CD4-positive, alpha-beta T cell (primary cell): ENCODE results near the gene ABCC6. TPM values are rescaled to one million over a fixed set of nuclear protein-coding genes. Genes with fewer than 3 reads are reported as not detected.

Experiments used
- ATAC-seq: fragments of 200-7000 bp; cut with Tn5 transposase; one replicate; pipeline ENCODE4 v1.10.0; 2022; ENCODE audit warnings: mild to moderate bottlenecking; ENCODE audit not compliant: poor library complexity
- CTCF ChIA-PET: fragments of 350-600 bp; sonication (Branson Sonifier 250); formaldehyde crosslinking; loops from one replicate; lab custom pipeline; 2021; ENCODE audit warnings: antibody characterized with exemption, inconsistent platforms; lab: Charles Lee
- POLR2A ChIA-PET: fragments of 350-600 bp; sonication (Branson Sonifier 250); formaldehyde crosslinking; loops from one replicate; lab custom pipeline; 2021; ENCODE audit warnings: antibody characterized with exemption, inconsistent platforms; lab: Charles Lee
- DNase-seq, 14 experiments: peaks; one replicate each; pipeline ENCODE4 v3.0.0-alpha.2; 2013 to 2020; ENCODE audit warnings: mixed read lengths in 2 of 14
- H3K27ac ChIP-seq, 2 donors: one replicate each; pipeline versions ENCODE4 v1.5.1 to v1.7.0; 2013; ENCODE audit warnings: low read length in 2 of 2, low read depth in 1 of 2, mild to moderate bottlenecking in 1 of 2
- H3K27me3 ChIP-seq, 2 experiments: 1 replicate in 1 of 2; 2 replicates in 1 of 2; pipeline versions ENCODE4 v1.6.1 to v1.7.0; 2013; ENCODE audit warnings: low read length in 2 of 2, control low read depth in 1 of 2, mild to moderate bottlenecking in 1 of 2, moderate library complexity in 1 of 2; ENCODE audit not compliant: insufficient read depth in 2 of 2, control insufficient read depth in 1 of 2
- H3K36me3 ChIP-seq: one replicate; pipeline ENCODE4 v1.6.1; 2013; ENCODE audit warnings: low read length, control low read depth; ENCODE audit not compliant: insufficient read depth
- H3K4me1 ChIP-seq: one replicate; pipeline ENCODE4 v1.6.1; 2013; ENCODE audit warnings: low read length, control low read depth; ENCODE audit not compliant: insufficient read depth
- H3K4me3 ChIP-seq: one replicate; pipeline ENCODE4 v1.5.1; 2013; ENCODE audit warnings: mild to moderate bottlenecking, low read length, moderate library complexity
- H3K9me3 ChIP-seq, 2 experiments: 1 replicate in 1 of 2; 2 replicates in 1 of 2; pipeline versions ENCODE4 v1.6.1 to v1.7.0; 2013; ENCODE audit warnings: low read length in 2 of 2, mild to moderate bottlenecking in 2 of 2, control low read depth in 1 of 2, moderate library complexity in 1 of 2; ENCODE audit not compliant: control insufficient read depth in 1 of 2, insufficient read depth in 1 of 2
- H3K27ac Mint-ChIP-seq: one replicate; pipeline ENCODE4 v1.8.0; 2020; ENCODE audit warnings: mixed read lengths
- H3K27me3 Mint-ChIP-seq: one replicate; pipeline ENCODE4 v1.8.0; 2021; ENCODE audit warnings: mixed read lengths
- H3K36me3 Mint-ChIP-seq: one replicate; pipeline ENCODE4 v1.8.0; 2021; ENCODE audit warnings: low read depth, mixed read lengths
- H3K4me1 Mint-ChIP-seq: one replicate; pipeline ENCODE4 v1.8.0; 2021; ENCODE audit warnings: low read depth, mixed read lengths
- H3K4me3 Mint-ChIP-seq: one replicate; pipeline ENCODE4 v1.8.0; 2020; ENCODE audit warnings: mild to moderate bottlenecking, mixed read lengths
- H3K9me3 Mint-ChIP-seq: one replicate; pipeline ENCODE4 v1.8.0; 2020; ENCODE audit warnings: mixed read lengths
- intact Hi-C, 2 experiments: fragments of 100-400 bp; cut with DNase I in 1 of 2; cut with micrococcal nuclease in 1 of 2; formaldehyde crosslinking; loops; one replicate each; pipeline versions ENCODE4 v1.15.1 to v1.9.0; 2023 to 2025; cut with DNase I, micrococcal nuclease
- total RNA-seq, 174 experiments: library from RNA in 2 of 174; stranded (reverse) in 2 of 174; gene quantifications; one replicate each; pipeline ENCODE4 v1.2.3 and lab custom pipeline; 2021 to 2026
- TF ChIP-seq, protein P1 (sequence below): fragments of 200-600 bp; IDR thresholded peaks from one replicate; pipeline ENCODE4 v1.8.0; 2022; ENCODE audit warnings: antibody characterized with exemption, mild to moderate bottlenecking

The ABCC6 gene
- total RNA-seq, 2 experiments from 2014 or later = not detected

DNA sequence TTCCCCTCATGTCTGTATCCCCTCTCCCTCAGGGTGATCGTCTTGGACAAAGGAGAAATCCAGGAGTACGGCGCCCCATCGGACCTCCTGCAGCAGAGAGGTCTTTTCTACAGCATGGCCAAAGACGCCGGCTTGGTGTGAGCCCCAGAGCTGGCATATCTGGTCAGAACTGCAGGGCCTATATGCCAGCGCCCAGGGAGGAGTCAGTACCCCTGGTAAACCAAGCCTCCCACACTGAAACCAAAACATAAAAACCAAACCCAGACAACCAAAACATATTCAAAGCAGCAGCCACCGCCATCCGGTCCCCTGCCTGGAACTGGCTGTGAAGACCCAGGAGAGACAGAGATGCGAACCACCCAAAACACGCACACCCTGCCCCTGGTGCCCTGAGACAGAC, 82.2 kb downstream of the ABCC6 start:
- Histone ChIP-seq H3K9me3 (no peaks in the 10 kb centered on the region), H3K36me3 (peaks cover 79% of the 10 kb centered on the region), H3K27ac (no peak overlapping the region), H3K27me3 (no peaks in the 10 kb centered on the region), H3K4me1 (no peaks in the 10 kb centered on the region), H3K4me3 (no peak overlapping the region)
- ChIA-PET CTCF (no interaction called here), POLR2A (no interaction called here)
- H3K4me3 Mint-ChIP-seq = no peak overlapping the region
- no peak overlapping the region for H3K27ac Mint-ChIP-seq
- no peaks in the 10 kb centered on the region for H3K4me1 Mint-ChIP-seq
- H3K27me3 Mint-ChIP-seq = no peaks in the 10 kb centered on the region
- peaks cover 82% of the 10 kb centered on the region for H3K36me3 Mint-ChIP-seq
- intact Hi-C loops = no loop called here
- TF ChIP-seq, protein P1, sequence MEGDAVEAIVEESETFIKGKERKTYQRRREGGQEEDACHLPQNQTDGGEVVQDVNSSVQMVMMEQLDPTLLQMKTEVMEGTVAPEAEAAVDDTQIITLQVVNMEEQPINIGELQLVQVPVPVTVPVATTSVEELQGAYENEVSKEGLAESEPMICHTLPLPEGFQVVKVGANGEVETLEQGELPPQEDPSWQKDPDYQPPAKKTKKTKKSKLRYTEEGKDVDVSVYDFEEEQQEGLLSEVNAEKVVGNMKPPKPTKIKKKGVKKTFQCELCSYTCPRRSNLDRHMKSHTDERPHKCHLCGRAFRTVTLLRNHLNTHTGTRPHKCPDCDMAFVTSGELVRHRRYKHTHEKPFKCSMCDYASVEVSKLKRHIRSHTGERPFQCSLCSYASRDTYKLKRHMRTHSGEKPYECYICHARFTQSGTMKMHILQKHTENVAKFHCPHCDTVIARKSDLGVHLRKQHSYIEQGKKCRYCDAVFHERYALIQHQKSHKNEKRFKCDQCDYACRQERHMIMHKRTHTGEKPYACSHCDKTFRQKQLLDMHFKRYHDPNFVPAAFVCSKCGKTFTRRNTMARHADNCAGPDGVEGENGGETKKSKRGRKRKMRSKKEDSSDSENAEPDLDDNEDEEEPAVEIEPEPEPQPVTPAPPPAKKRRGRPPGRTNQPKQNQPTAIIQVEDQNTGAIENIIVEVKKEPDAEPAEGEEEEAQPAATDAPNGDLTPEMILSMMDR = no peak
- H3K9me3 Mint-ChIP-seq = no peaks in the 10 kb centered on the region
- ATAC-seq = no peak
- no peak for DNase-seq

DNA sequence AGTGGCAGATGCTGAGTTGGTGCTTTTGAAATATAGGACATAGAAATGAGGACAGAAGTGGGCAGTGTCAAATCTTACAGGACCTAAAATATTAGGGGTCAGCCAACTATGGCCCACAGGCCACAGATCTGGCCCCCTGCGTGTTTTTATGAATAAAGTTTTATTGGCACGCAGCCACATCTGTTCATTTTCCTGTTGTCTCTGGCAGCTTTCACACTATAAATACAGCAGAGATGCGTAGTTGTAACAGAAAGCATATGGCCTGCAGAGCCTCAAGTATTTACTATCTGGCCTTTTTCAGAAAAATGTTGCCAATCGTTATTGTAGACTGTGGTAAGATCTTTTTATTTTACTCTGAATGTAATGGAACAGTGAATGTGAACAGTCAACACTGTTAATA, 82.8 kb downstream of the ABCC6 start:
- ATAC-seq (no peak), DNase-seq (no peak)
- Histone ChIP-seq H3K27ac (no peak overlapping the region), H3K9me3 (no peaks in the 10 kb centered on the region), H3K4me1 (no peaks in the 10 kb centered on the region), H3K36me3 (peaks cover 85% of the 10 kb centered on the region), H3K27me3 (no peaks in the 10 kb centered on the region), H3K4me3 (no peak overlapping the region)
- intact Hi-C loops = no loop called here
- Mint-ChIP-seq H3K27me3 (no peaks in the 10 kb centered on the region), H3K9me3 (no peaks in the 10 kb centered on the region), H3K4me1 (no peaks in the 10 kb centered on the region), H3K4me3 (no peak overlapping the region), H3K27ac (no peak overlapping the region), H3K36me3 (peaks cover 88% of the 10 kb centered on the region)
- ChIA-PET POLR2A (no interaction called here), CTCF (no interaction called here)
- TF ChIP-seq, protein P1 = no peak

DNA sequence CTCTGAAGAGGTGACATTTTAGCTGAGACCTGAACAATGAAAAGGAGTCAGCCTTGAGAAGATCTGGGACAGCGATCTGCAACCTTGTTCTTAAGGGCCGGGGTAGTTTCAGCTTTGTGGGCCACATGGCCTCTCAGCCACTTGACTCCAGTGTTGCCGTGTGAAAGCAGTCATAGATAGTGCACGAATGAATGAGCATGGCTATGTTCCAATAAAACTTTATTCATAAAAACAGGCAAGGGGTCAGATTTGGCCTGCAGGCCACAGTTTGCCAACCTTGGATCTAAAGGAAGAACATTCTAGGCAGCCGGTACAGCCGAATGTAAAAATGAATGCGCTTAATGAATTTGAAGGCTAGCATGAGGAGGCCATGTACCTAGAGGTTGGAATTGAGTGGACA, 83.5 kb downstream of the ABCC6 start:
- Histone ChIP-seq H3K4me3 (no peak overlapping the region), H3K9me3 (no peaks in the 10 kb centered on the region), H3K4me1 (no peaks in the 10 kb centered on the region), H3K27ac (no peak overlapping the region), H3K27me3 (no peaks in the 10 kb centered on the region), H3K36me3 (peaks cover 89% of the 10 kb centered on the region)
- TF ChIP-seq, protein P1 = no peak
- Mint-ChIP-seq H3K9me3 (no peaks in the 10 kb centered on the region), H3K4me3 (no peak overlapping the region), H3K4me1 (no peaks in the 10 kb centered on the region), H3K27ac (no peak overlapping the region), H3K36me3 (peaks cover 90% of the 10 kb centered on the region), H3K27me3 (no peaks in the 10 kb centered on the region)
- POLR2A ChIA-PET = no interaction called here
- DNase-seq = no peak
- ATAC-seq = no peak
- intact Hi-C loops = no loop called here
- CTCF ChIA-PET = no interaction called here
